GM12878 (cell line): ENCODE results near the gene SHROOM4.

Experiments
- BRCA1 ChIP-seq: IDR thresholded peaks from 2 replicates; pipeline ENCODE4 v1.6.1; 2011; ENCODE audit warnings: low read depth, low read length, improper control_type of control experiment
- CTCF ChIP-seq, 3 experiments: IDR thresholded peaks in 2 of 3; conservative IDR thresholded peaks in 1 of 3; 2 replicates each; pipeline ENCODE4 v1.5.1; 2011; ENCODE audit warnings: low read depth in 3 of 3, low read length in 3 of 3, mild to moderate bottlenecking in 3 of 3, control low read depth in 2 of 3, moderate library complexity in 2 of 3, inconsistent platforms in 1 of 3, mixed read lengths in 1 of 3; ENCODE audit not compliant: control insufficient read depth in 2 of 3, insufficient read depth in 1 of 3; ENCODE audit errors: extremely low read depth in 1 of 3
- EZH2 ChIP-seq: IDR thresholded peaks from 2 replicates; pipeline ENCODE4 v1.6.1; 2012; ENCODE audit warnings: low read depth, mild to moderate bottlenecking, control low read depth, inconsistent platforms, low read length, borderline replicate concordance; ENCODE audit not compliant: control insufficient read depth
- HDGF ChIP-seq: fragments of 450-650 bp; IDR thresholded peaks from 2 replicates; pipeline ENCODE4 v1.6.1; 2016; ENCODE audit warnings: antibody characterized with exemption
- MTA3 ChIP-seq: IDR thresholded peaks from 2 replicates; pipeline ENCODE4 v1.6.1; 2012; ENCODE audit warnings: low read length, inconsistent platforms, borderline replicate concordance
- NR2C2 ChIP-seq: IDR thresholded peaks from 2 replicates; pipeline ENCODE4 v1.6.1; 2011; ENCODE audit warnings: borderline replicate concordance, low read depth; ENCODE audit not compliant: control insufficient read depth, insufficient read length
- POLR2AphosphoS5 ChIP-seq: IDR thresholded peaks from 2 replicates; pipeline ENCODE4 v1.6.1; 2011; ENCODE audit warnings: mild to moderate bottlenecking, low read length, inconsistent platforms
- RCOR1 ChIP-seq: conservative IDR thresholded peaks from 2 replicates; pipeline ENCODE4 v1.6.1; 2012; ENCODE audit warnings: low read depth, low read length, improper control_type of control experiment

- TF ChIP-seq HDGF = no peak
- TF ChIP-seq MTA3 = no peak
- no peak for TF ChIP-seq POLR2AphosphoS5
- peak; percentile 52 to 65 (median 57); a peak in 5 of 6 replicates for TF ChIP-seq CTCF (IDR thresholded peaks at IDR 0.05 in 2 of 3, conservative IDR thresholded peaks at IDR 0.05 in 1 of 3; ENCODE audit: control insufficient read depth in 2 of 3, extremely low read depth in 1 of 3, insufficient read depth in 1 of 3, low read depth in 3 of 3, low read length in 3 of 3)
- TF ChIP-seq NR2C2 = no peak
- TF ChIP-seq RCOR1 = no peak
- no peak for TF ChIP-seq BRCA1
- TF ChIP-seq EZH2 = no peak
Measured at GRCh38 chrX:50691820-50692219, 122.2 kb downstream of the SHROOM4 start.
